SK-N-SH (cell line): ENCODE results near the gene ARHGAP8. TPM values are rescaled to one million over a fixed set of nuclear protein-coding genes. Genes with fewer than 3 reads are reported as not detected.

Experiments
- CTCF ChIA-PET: fragments of 300-600, 350-600 bp; formaldehyde crosslinking; extraction: SDS; loops from one replicate; lab custom pipeline; 2021; lab: Yijun Ruan, JAX
- POLR2A ChIA-PET: fragments of 350-600 bp; sonication (Branson Sonifier 250); formaldehyde crosslinking; extraction: SDS; loops from one replicate; lab custom pipeline; 2020; ENCODE audit warnings: antibody characterized with exemption, inconsistent platforms; lab: Yijun Ruan, JAX
- DNase-seq: peaks from one replicate; pipeline ENCODE4 v3.0.0; 2012
- H2AFZ ChIP-seq: fragments of 200-600 bp; sonication (generic); 2 replicates; pipeline ENCODE4 v1.8.1; 2016; ENCODE audit warnings: antibody characterized with exemption, mild to moderate bottlenecking, low read depth
- H3F3A ChIP-seq: fragments of 200-600 bp; sonication (generic); replicated peaks from 2 replicates; pipeline ENCODE3; 2016; ENCODE audit warnings: antibody characterized with exemption, mild to moderate bottlenecking; ENCODE audit not compliant: insufficient read depth
- H3K27ac ChIP-seq, 2 experiments: fragments of 200-500 bp in 1 of 2; fragments of 200-600 bp in 1 of 2; sonication (Bioruptor generic) in 1 of 2; sonication (generic), shearing (Covaris generic) in 1 of 2; 2 replicates each; pipeline versions ENCODE4 v1.5.1 to v1.6.1; 2014 to 2016; ENCODE audit warnings: low read depth in 2 of 2, inconsistent platforms in 1 of 2, low read length in 1 of 2, mild to moderate bottlenecking in 1 of 2, mixed read lengths in 1 of 2
- H3K27me3 ChIP-seq: fragments of 200-600 bp; sonication (generic), shearing (Covaris generic); 2 replicates; pipeline ENCODE4 v1.6.1; 2016; ENCODE audit warnings: mixed run types; ENCODE audit not compliant: insufficient read depth
- H3K36me3 ChIP-seq, 2 experiments: fragments of 200-500 bp in 1 of 2; fragments of 200-600 bp in 1 of 2; sonication (Bioruptor generic) in 1 of 2; sonication (generic) in 1 of 2; replicated peaks in 1 of 2; 2 replicates each; pipeline versions ENCODE3 to v1.5.1; 2014 to 2016; ENCODE audit warnings: low read length in 1 of 2, mild to moderate bottlenecking in 1 of 2; ENCODE audit not compliant: insufficient read depth in 2 of 2, control insufficient read depth in 1 of 2
- H3K4me1 ChIP-seq, 2 experiments: fragments of 200-500 bp in 1 of 2; fragments of 200-600 bp in 1 of 2; sonication (Bioruptor generic) in 1 of 2; sonication (generic), shearing (Covaris generic) in 1 of 2; 2 replicates each; pipeline versions ENCODE4 v1.5.1 to v1.6.1; 2014 to 2016; ENCODE audit warnings: low read depth in 1 of 2, low read length in 1 of 2, mixed run types in 1 of 2; ENCODE audit not compliant: insufficient read depth in 2 of 2, control insufficient read depth in 1 of 2
- H3K4me2 ChIP-seq: fragments of 200-600 bp; sonication (generic), shearing (Covaris generic); 2 replicates; pipeline ENCODE4 v1.6.1; 2017; ENCODE audit warnings: mixed run types
- H3K4me3 ChIP-seq, 2 experiments: fragments of 200-500 bp in 1 of 2; fragments of 200-600 bp in 1 of 2; sonication (Bioruptor generic) in 1 of 2; sonication (generic), shearing (Covaris generic) in 1 of 2; 2 replicates each; pipeline versions ENCODE4 v1.5.1 to v1.8.1; 2014 to 2016; ENCODE audit warnings: low read depth in 2 of 2, inconsistent platforms in 1 of 2, low read length in 1 of 2, mild to moderate bottlenecking in 1 of 2, mixed read lengths in 1 of 2, moderate library complexity in 1 of 2
- H3K79me2 ChIP-seq: fragments of 200-600 bp; sonication (generic); 2 replicates; pipeline ENCODE4 v1.8.1; 2017; ENCODE audit warnings: mild to moderate bottlenecking; ENCODE audit not compliant: insufficient read depth
- H3K9ac ChIP-seq: fragments of 200-600 bp; sonication (generic); 2 replicates; pipeline ENCODE4 v1.6.1; 2017; ENCODE audit warnings: mixed run types
- H3K9me2 ChIP-seq: fragments of 200-600 bp; sonication (generic); 2 replicates; pipeline ENCODE4 v1.6.1; 2017; ENCODE audit warnings: mixed run types
- H3K9me3 ChIP-seq: fragments of 200-600 bp; sonication (generic); 2 replicates; pipeline ENCODE4 v1.6.1; 2017; ENCODE audit warnings: mixed run types, mild to moderate bottlenecking, moderate library complexity
- H4K20me1 ChIP-seq: fragments of 200-600 bp; sonication (generic); 2 replicates; pipeline ENCODE4 v1.6.1; 2017; ENCODE audit warnings: mild to moderate bottlenecking, mixed run types; ENCODE audit not compliant: insufficient read depth
- CHD2 ChIP-seq: fragments of 150-350 bp; IDR thresholded peaks from 2 replicates; pipeline ENCODE4 v1.6.1; 2018; ENCODE audit warnings: low read length; ENCODE audit not compliant: partially characterized antibody
- CTCF ChIP-seq: fragments of 200-600 bp; sonication (generic); IDR thresholded peaks from 2 replicates; pipeline ENCODE4 v1.6.1; 2017; ENCODE audit warnings: antibody characterized with exemption, mild to moderate bottlenecking, moderate library complexity
- ELF1 ChIP-seq: IDR thresholded peaks from 2 replicates; pipeline ENCODE4 v1.4.0; 2012
- EZH2phosphoT487 ChIP-seq: fragments of 200-600 bp; sonication (generic); IDR thresholded peaks from 2 replicates; pipeline ENCODE4 v1.6.1; 2017; ENCODE audit warnings: low read depth, mixed run types, mild to moderate bottlenecking, antibody characterized with exemption, moderate library complexity, borderline replicate concordance
- FOXM1 ChIP-seq: IDR thresholded peaks from 2 replicates; pipeline ENCODE4 v1.4.0; 2012; ENCODE audit warnings: low read depth, mild to moderate bottlenecking
- GATA2 ChIP-seq: sonication (generic); formaldehyde crosslinking; IDR thresholded peaks from 2 replicates; pipeline ENCODE4 v1.5.0; 2020; ENCODE audit warnings: mild to moderate bottlenecking, missing genetic modification reagents
- POLR2AphosphoS5 ChIP-seq: IDR thresholded peaks from 2 replicates; pipeline ENCODE4 v1.6.1; 2012; ENCODE audit warnings: low read depth, low read length
- REST ChIP-seq: IDR thresholded peaks from 2 replicates; pipeline ENCODE4 v1.6.1; 2012; ENCODE audit warnings: mild to moderate bottlenecking, low read depth, low read length, moderate library complexity
- RXRA ChIP-seq: IDR thresholded peaks from 2 replicates; pipeline ENCODE4 v1.4.0; 2012; ENCODE audit warnings: low read depth, mild to moderate bottlenecking, borderline replicate concordance
- SMC3 ChIP-seq: IDR thresholded peaks from 2 replicates; pipeline ENCODE4 v1.6.1; 2012; ENCODE audit warnings: low read depth, low read length, improper control_type of control experiment
- TCF12 ChIP-seq: IDR thresholded peaks from 2 replicates; pipeline ENCODE4 v1.4.0; 2012
- WGBS: methylation state at CpG from one replicate; pipeline ENCODE4 v1.1.6; 2017; ENCODE audit warnings: low lambda C conversion rate; 5-methylcytosine and 5-hydroxymethylcytosine counted together
- polyA plus RNA-seq, 3 experiments: library from polyadenylated mRNA; depleted of rRNA; stranded (reverse); fragments of >200 nt; gene quantifications; 2 replicates each; pipeline ENCODE4 v1.2.3, GENCODE V29; 2012
- TF ChIP-seq, protein P1 (sequence below): IDR thresholded peaks from 2 replicates; pipeline ENCODE4 v1.4.0; 2012; ENCODE audit warnings: low read depth, borderline replicate concordance

Gene ARHGAP8
- polyA plus RNA-seq, 1 of the 3 experiments (the other 2 are of a cell fraction) = 0.08 TPM

GRCh38 chr22:44783581-44783980, 31.2 kb downstream of the ARHGAP8 start:
- Histone ChIP-seq H3K9me2 (no peaks in the 10 kb centered on the region), H4K20me1 (no peaks in the 10 kb centered on the region), H3K27me3 (no peaks in the 10 kb centered on the region), H3K4me2 (no peak overlapping the region), H3K9ac (no peak overlapping the region), H3K27ac (no peak overlapping the region), H3K79me2 (no peaks in the 10 kb centered on the region), H2AFZ (no peak overlapping the region), H3F3A (no peaks in the 10 kb centered on the region)
- no peak for DNase-seq
- CTCF ChIA-PET = no interaction called here
- POLR2A ChIA-PET = no interaction called here
- WGBS = 60% methylated on average over 14 of the region's 14 CpGs
- TF ChIP-seq EZH2phosphoT487 (no peak), ELF1 (no peak), RXRA (no peak), GATA2 (no peak), SMC3 (no peak), POLR2AphosphoS5 (no peak), REST (no peak), CTCF (no peak), CHD2 (no peak), FOXM1 (no peak), TCF12 (no peak)
- TF ChIP-seq, protein P1, sequence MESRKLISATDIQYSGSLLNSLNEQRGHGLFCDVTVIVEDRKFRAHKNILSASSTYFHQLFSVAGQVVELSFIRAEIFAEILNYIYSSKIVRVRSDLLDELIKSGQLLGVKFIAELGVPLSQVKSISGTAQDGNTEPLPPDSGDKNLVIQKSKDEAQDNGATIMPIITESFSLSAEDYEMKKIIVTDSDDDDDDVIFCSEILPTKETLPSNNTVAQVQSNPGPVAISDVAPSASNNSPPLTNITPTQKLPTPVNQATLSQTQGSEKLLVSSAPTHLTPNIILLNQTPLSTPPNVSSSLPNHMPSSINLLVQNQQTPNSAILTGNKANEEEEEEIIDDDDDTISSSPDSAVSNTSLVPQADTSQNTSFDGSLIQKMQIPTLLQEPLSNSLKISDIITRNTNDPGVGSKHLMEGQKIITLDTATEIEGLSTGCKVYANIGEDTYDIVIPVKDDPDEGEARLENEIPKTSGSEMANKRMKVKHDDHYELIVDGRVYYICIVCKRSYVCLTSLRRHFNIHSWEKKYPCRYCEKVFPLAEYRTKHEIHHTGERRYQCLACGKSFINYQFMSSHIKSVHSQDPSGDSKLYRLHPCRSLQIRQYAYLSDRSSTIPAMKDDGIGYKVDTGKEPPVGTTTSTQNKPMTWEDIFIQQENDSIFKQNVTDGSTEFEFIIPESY = no peak
- TF ChIP-seq, all 33 proteins: peak for 0
- Histone ChIP-seq H3K4me3 (no peak overlapping the region), H3K4me1 (no peaks in the 10 kb centered on the region), H3K36me3 (no peaks in the 10 kb centered on the region), H3K9me3 (no peaks in the 10 kb centered on the region)
